Measurements from ENCODE around the gene CHN1. TPM values are rescaled to one million over a fixed set of nuclear protein-coding genes. Genes with fewer than 3 reads are reported as not detected.

Gene CHN1
- total RNA-seq, 2 donors from 2014 or later = 2.2 to 2.8 TPM

- DNase-seq = no peak
- no peaks in the 10 kb centered on the region for H3K4me1 ChIP-seq
- no peaks in the 10 kb centered on the region for H3K27me3 ChIP-seq
- H3K36me3 ChIP-seq = no peaks in the 10 kb centered on the region
- TF ChIP-seq CTCF (IDR thresholded peaks at IDR 0.05) = no peak
- no peak overlapping the region for H3K4me3 ChIP-seq
- H3K9ac ChIP-seq (ENCODE audit: low read depth in 2 of 2, low read length in 2 of 2) = no peak overlapping the region
- intact Hi-C loops (cut with DNase I) = no loop called here
- no peaks in the 10 kb centered on the region for H3K9me3 ChIP-seq
- H3K27ac ChIP-seq = no peak overlapping the region
These were observed 229.0 kb downstream of the CHN1 start for GRCh38 chr2:174776223-174776622.

GRCh38 chr2:174775571-174775980, 229.6 kb downstream of the CHN1 start:
- intact Hi-C loops (cut with DNase I) = no loop called here
- no peaks in the 10 kb centered on the region for H3K4me1 ChIP-seq
- no peak for DNase-seq
- H3K36me3 ChIP-seq = no peaks in the 10 kb centered on the region
- no peak for TF ChIP-seq CTCF (IDR thresholded peaks at IDR 0.05)
- no peak overlapping the region for H3K4me3 ChIP-seq
- no peak overlapping the region for H3K27ac ChIP-seq
- no peaks in the 10 kb centered on the region for H3K9me3 ChIP-seq
- H3K9ac ChIP-seq (ENCODE audit: low read depth in 2 of 2, low read length in 2 of 2) = no peak overlapping the region
- no peaks in the 10 kb centered on the region for H3K27me3 ChIP-seq

- no peaks in the 10 kb centered on the region for H3K4me1 ChIP-seq
- DNase-seq = no peak
- no peak overlapping the region for H3K27ac ChIP-seq
- TF ChIP-seq CTCF (IDR thresholded peaks at IDR 0.05) = no peak
- no peaks in the 10 kb centered on the region for H3K9me3 ChIP-seq
- no peaks in the 10 kb centered on the region for H3K36me3 ChIP-seq
- no peak overlapping the region for H3K4me3 ChIP-seq
- no peaks in the 10 kb centered on the region for H3K27me3 ChIP-seq
- intact Hi-C loops (cut with DNase I) = no loop called here
- no peak overlapping the region for H3K9ac ChIP-seq (ENCODE audit: low read depth in 2 of 2, low read length in 2 of 2)
These were observed 230.3 kb downstream of the CHN1 start for GRCh38 chr2:174774886-174775285.

- DNase-seq = no peak
- TF ChIP-seq CTCF (IDR thresholded peaks at IDR 0.05) = no peak
- intact Hi-C loops (cut with DNase I) = no loop called here
- H3K27me3 ChIP-seq = no peaks in the 10 kb centered on the region
- no peak overlapping the region for H3K9ac ChIP-seq (ENCODE audit: low read depth in 2 of 2, low read length in 2 of 2)
- H3K4me3 ChIP-seq = no peak overlapping the region
- no peaks in the 10 kb centered on the region for H3K4me1 ChIP-seq
- H3K9me3 ChIP-seq = no peaks in the 10 kb centered on the region
- H3K27ac ChIP-seq = no peak overlapping the region
- H3K36me3 ChIP-seq = no peaks in the 10 kb centered on the region
These were observed 232.0 kb downstream of the CHN1 start for GRCh38 chr2:174773215-174773614.

GRCh38 chr2:174772472-174772801, 232.7 kb downstream of the CHN1 start:
- H3K27ac ChIP-seq = no peak overlapping the region
- DNase-seq = no peak
- H3K9ac ChIP-seq (ENCODE audit: low read depth in 2 of 2, low read length in 2 of 2) = no peak overlapping the region
- no peaks in the 10 kb centered on the region for H3K27me3 ChIP-seq
- no peak for TF ChIP-seq CTCF (IDR thresholded peaks at IDR 0.05)
- no peaks in the 10 kb centered on the region for H3K36me3 ChIP-seq
- H3K4me3 ChIP-seq = no peak overlapping the region
- no peaks in the 10 kb centered on the region for H3K9me3 ChIP-seq
- intact Hi-C loops (cut with DNase I) = no loop called here
- H3K4me1 ChIP-seq = no peaks in the 10 kb centered on the region

Measured in colonic mucosa (tissue), 4 donors.